GM19438 (cell line): ENCODE measurements around the gene SERTM1.

Experiments used
- ATAC-seq: cut with Tn5 transposase; IDR thresholded peaks from one replicate; pipeline ENCODE4 v1.9.1; 2021; ENCODE audit warnings: low read depth; ENCODE audit not compliant: unreplicated experiment

SERTM1 gene

DNA sequence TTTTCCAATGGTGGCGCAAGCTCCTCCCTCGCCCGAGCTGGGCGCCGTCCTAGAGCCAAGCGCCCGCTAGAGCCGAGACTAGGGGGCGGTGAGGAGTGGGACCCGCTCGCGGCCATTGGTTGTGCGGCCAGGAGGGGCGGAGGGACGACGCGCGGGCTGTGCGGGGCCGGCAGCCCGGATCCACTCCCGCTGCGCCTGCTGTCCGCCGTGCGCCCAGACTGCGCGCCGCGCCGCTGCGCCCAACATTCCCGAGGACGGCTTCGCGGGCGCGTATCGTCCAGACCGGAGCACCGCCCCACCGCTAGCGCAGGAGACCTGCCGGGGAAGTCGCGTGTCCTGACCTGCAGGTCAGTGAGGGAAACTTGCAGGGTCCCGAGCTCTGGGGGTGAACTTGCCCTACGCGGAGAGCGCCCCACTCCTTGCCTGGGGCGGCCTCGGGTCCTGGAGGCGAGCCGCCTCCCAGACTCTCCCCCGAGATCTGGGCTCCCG lies at the start of gene SERTM1:
Gene SERTM1, plus strand, starts transcription at position 183 of the 489 bp plus-strand sequence. CDS start 21,059 bp downstream, outside the sequence.
- ATAC-seq: no peak

DNA sequence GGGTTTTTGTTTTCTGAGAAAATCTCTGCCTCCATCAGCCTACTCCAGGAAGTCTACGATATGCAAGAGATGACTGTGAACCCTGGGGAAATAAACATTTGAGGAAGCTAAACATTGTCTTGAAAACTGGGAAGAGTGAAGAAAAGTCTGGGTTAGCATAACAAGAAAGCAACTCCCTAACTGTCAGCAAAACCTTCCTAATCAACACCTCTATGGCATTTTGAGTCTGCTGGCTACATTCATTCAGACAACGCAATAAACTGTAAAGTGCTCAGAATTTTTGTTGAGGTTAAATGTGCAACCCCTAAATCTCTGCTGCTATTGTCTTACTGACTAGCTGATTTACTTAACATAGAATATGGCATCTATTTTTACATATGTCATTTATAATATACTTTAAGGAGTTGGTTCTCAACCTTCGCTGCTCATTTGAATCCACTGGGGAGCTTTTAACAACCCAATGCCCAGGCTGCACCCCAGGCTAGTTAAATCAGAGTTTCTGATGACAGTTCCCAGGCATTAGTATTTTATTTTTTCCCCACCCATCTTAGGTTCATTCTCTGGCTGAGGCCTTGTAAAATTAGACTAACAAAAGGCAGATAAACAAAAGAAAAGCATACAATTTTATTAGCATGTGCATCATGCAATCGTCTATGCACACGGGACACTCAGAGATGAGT lies 45.3 kb upstream of the SERTM1 start:
- no peak for ATAC-seq

DNA sequence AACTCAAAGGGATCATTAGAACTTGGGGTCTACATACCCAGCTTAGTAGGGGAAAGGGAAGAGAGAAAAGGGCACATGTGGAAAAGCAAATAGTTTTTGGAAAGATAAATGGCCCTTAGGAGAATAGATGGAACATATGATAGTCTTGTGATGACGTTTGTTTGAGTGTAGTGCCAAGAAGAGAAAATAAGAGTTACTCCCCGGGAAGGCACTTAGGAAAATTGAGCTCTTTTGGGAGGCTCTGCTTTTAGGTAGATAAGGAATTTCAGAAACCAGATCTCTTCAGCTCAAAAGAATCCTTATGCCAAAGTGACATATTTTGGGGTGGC lies 44.8 kb upstream of the SERTM1 start:
- no peak for ATAC-seq

DNA sequence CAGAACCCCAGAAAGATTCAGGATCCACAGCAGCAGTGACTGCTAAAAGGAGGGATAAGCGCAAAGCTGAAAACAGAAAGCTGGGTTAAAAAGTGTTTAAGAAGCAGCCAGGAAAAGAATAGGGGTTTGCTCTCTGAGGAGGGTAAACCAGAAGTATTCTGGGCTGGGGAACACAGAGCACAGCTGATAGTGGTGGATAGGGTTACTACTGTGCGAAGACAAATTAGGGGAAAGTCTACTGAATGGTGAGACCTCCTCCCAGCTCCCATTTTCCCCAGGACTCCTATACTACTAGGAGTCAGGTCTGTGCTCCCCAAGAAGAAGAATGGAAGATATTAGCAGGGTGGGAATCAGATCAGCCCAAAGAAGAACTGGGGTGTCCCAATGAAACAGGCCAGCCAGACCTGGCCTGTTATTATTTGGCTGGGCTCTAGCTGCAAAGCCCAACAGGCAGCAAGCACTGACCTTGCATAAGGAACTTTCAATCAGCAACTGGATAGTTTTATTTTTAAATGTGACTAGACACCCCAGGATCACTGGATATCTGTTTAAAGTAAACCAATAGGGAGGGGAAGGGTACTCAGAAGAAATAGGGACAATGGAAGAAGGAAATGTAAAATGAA lies 43.5 kb upstream of the SERTM1 start:
- no peak for ATAC-seq

DNA sequence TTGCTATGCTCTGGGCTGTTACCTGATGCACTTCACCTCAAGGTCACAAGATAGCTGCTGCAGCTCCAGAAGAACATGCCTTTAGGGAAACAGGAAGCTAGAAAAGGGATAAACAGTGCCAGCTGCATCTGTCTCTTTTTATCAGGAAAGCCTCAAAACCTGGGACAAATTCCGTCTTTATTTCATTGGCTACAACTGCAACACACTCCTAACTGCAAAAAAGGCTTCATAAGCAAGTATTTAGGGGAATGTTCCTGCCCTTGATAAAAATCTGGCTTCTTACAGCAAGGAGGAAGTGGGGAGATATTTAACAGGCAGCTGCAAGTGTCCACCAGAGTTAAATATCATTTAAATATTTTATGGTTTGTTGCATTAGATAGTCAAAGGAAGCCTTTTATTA lies 34.2 kb upstream of the SERTM1 start:
- no peak for ATAC-seq

DNA sequence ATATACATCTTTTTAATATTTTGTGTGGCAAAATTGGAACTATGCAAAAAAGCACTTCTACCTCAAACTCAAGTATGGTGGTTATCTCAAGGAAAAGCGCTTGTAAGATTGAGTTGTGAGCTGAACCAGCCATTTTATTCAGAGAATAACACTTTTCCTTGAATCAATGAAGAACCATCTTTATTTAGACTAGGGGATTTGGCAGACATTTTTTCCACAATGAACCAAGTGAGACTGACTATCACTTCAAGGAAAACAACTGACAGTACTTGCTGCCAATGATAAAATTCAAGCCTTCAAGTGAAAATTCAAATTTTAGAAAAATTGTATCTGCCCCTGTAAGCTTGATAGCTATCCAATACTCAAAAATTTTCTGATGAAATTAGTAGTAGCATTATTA lies 23.2 kb upstream of the SERTM1 start:
- no peak for ATAC-seq

DNA sequence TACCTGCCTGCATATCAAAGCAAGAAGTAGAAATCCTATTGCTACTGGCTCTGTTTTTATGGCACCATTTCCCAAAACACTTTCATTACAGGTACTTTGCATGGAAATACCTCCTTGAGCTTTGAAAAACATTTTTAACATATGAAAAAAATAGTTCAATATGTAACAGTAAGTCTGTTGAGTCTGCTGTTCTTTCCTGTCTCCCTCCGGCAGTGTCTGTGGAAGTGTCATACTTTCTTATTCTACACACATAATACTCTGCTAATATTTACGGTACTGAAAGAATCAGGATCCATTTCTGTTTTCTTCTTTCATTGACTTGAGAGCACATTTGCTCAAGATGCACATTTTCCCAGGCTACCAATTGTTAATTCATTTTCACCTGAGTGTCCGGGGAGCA lies 8.2 kb upstream of the SERTM1 start:
- ATAC-seq: no peak

DNA sequence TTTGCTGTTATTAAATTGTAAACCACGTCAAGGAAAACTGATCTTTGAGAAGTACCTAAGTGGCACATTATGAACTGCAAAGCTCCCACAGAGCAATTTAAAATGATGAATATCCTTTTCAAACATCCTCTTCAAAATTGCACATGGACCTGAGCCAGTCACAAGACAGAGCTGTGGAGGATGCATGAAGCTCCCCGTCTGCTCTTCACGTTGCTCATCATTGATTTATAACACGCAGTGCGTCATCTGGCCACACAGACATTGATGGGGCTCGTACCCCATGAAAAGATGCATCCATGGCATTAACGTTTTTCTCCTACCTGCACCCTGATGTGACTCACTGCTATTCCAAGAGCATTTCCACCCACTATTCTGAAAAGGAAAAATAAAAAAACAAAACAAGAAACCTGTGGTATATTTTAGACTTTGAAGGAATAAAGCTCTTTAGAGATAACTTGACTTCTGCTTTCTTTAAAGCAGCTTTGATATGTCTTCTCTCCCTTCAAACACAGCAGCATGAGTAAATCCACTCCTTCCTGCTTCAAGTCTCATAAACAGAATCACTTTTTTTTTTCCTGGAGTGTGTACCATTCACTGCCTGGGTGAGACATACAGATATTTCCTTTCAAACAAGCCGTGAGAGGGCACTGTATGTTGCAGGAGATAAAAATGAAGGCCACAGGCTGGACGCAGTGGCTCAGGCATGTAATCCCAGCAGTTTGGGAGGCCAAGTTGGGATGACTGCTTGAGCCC lies 7.2 kb upstream of the SERTM1 start:
- no peak for ATAC-seq

DNA sequence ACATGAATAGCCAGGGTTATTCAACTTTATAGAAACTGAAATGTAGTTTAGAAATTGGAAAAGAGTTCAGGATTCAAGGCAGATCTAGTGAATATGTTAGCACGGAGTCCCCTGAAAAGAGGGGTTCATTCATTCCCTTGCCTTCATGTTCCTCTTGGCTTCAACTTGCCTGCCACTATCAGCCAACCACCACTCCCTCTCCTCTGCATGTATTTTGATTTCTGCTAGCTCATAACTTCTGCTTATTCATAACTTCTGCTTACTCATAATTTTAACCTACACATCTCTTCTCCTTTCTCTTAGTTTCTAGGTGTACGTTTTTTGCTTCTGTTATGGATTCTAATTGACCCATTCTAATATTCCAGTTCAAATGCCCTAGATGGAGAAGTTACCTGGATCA lies 5.5 kb upstream of the SERTM1 start:
- no peak for ATAC-seq

DNA sequence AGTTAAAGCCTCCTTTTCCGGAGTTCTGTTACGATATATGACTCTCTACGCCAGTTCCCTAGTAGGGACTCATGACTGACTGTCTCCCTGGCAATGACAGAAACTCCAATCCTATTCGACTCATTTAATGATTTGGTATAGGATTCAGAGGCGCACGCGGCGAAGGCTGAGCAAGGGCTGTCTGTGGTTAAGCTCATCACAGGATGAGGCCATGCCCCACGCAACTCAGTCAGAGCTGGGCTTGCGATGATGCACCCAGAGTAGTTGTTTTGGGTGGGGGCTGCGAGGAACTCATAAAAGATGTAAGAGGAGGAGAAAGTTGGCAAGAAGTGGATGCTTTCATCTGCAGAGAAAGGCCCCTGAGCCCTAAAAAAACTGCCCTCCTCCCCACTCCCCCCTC lies 468 bp upstream of the SERTM1 start:
- ATAC-seq: no peak

DNA sequence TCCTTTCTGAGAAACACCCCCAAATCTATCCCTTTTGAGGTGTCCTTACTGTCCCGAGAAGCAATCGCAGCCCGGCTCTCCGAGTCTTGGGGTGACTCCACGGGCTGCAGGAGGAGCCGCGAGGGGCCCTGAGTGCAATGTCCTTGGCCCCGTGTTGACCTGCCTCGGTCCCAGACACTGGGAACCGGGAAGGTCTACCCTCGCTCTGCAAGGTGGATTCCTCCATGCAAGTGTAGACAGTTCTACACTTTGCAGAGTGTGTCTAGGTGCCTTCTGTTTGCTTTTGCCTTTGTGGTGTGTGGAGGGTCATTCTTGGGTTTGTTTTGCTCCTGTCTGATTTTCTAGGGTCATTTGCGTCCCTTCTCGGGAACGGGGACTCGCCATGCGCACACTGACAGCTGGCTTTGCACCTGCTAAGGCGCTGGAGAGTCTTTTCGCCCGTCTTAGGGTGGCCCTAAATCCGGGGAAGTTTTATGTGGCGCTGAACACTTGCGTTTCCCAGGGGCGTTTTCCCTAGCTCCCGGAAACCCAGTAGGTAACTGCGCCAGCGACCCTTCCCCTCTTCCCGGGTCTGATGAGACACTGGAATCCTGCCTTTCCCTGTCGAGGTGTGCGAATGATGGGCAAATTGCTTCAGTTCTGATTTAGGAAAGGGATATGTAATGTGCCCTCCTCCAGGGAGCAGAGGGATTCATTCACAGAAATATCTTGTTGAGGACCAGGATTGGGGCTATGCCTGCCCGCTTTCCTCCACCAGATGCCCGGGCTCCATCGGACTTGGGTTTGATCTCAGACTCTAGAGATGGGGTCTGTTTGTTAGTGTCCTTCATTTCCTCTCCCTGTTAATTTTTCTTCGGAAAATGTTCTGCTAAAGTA lies 755 bp downstream of the SERTM1 start:
- ATAC-seq: no peak

DNA sequence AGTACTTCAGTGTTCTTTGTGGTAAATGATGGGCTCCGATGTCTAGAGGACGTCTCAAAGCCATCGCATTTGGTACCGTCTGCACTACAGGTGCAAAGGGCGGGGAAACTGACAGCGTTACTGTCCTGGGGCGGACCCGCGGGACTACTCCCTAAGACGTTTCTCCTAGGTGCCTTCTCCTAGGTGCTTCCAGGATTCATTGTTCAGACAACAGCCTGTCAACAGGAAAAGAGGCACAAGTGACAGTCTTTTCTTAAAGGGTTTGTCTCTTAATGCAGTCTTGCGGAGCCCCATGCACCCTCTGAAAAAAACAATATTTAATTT lies 1.4 kb downstream of the SERTM1 start:
- no peak for ATAC-seq

DNA sequence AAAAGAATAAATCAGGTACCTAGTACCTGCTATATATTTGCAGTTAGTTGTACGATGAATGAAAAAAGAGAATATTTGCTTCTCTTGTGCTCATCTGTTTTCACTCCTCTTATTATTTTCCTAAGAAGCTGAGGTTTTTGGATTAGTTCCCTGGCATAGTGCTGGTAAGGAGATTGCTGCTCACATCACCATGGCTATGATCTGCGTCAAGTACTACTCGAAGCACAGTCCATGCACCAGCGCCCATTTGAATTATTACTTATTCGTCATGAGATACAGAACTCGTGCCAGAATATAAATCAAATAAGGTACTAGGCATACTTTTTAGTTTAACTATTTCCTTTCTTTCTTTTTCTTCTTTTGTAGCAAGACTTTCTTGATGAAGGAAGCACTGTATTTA lies 7.1 kb downstream of the SERTM1 start:
- no peak for ATAC-seq

DNA sequence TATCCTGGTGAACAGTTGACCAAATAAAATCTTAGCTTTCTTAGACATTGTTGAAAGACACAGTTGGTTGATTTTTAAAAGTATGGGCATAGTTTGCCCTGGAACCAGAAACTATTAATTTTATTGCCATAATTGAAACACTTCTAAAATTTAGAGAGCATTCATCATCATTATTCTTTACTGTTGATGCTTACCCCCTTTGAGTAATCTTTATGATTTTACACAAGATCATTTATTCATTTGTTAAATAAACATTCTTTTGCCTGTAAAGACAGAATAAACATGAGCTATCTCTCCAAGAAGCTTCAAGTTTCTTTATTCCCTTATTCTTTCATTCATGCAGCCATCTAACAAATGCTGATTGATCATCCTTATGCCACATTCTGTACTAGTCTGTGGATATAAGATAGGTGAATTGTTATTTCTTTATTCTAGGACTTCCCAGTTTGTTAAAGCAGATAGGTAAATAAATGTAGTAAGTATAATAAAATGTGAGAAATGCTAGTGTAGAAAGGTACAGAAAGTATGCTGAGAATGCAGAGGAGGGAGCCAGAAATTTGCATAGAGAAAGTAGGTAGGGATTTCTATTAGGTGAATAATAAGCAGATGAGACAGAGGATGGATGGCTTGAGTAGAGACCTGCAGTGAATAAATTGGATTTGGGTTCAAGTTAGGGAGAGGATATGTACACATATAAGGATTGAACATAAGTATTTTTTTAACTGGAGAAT lies 8.2 kb downstream of the SERTM1 start:
- ATAC-seq: no peak

DNA sequence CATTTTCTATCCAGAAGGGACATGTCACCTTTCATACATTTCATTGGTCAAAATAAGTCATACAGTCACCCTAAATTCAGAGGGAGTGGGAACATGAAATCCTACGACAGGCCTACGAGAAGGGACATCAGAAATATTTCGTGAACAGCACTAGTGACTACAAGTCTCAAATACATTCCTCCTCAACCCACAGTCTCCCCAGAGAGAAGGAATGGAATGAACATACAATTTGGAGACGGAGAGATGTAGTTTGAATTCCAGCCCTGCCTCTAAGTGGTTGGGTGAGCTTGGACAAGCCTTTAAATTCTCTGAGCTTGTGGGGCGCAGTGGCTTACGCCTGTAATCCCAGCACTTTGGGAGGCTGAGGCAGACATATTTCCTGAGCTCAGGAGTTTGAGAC lies 9.9 kb downstream of the SERTM1 start:
- no peak for ATAC-seq

DNA sequence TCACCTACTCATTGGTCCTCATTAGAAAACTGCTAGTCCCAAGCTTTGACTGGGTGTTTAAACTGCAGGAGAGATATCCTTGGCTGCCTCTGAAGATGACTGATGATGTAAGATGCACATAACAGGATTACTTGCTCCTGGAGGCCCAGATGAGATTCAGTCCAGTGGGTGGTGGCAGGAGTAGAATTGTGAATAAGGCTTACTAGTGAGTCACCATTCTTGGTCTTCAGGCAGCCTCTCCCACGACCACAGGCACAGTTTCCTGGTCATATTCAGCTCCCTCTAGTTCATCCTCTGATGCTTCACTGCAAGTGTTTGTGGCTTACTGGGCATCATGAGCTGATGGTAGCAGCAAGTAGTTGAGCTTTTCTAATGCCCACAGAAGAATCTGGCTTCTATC lies 12.1 kb downstream of the SERTM1 start:
- no peak for ATAC-seq

DNA sequence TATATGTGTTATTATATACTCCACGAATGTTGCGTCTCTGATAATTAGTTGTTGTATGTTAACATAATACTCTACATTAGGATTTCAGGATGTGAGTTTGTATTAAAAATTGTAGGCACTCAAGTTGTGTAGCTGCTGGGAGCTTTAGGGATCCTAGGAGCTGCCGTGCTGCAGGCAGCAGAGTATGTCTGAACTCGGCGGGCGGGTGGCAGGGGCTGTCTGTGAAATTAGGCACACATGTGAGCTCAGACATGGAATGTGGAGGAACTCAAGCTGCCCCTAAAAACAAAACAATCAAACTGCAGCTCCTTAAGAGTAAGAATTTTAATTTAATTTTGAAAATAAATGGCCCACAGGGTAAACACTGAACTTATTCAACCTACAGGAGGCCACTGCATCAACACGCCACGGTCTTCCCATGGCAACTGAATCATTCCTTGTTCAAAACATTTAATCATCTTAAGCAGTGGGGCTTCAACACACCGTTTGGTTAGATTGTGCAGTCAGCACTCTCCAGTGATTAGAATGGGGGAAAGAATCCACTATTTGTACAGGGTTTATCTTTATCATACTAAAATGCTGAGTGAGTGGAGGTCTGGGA lies 22.7 kb downstream of the SERTM1 start:
- ATAC-seq: no peak

DNA sequence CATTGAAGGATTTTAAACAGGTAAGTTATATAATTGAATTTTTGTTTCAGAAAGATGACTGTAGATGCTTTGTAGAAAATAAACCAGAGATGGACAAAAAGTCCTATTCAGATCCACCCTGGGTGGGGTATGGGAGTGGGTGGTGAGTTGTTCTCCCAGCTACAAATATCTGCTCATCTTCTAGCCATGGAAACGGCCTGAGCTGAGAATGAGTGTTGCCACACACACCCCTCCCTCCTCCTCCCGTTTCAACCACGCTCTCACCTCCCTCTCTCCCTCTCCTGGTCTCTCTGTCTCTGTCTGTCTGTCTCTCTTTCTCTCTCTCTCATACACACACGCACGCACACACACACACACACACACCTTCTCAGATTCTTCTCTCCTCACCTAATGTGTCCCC lies 26.4 kb downstream of the SERTM1 start:
- ATAC-seq: no peak

DNA sequence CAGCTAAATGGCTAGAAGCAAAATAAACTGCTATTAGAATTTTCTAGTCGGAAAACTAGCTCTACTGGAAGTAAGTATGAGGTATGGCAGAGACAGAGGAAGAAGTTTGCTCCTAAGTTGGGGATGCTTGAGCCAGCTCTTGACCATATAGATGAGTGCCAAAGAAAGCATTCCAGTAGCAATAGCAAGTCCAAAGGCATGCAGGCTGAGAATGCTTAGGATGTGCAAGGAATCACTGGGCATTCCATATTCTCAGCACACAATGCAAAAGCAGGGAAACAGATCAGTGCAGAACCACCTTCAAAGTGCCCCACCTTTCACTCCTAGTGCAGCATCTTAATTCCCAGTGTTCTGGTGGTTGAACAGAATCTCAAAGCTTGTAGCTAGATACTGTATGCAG lies 32.9 kb downstream of the SERTM1 start:
- no peak for ATAC-seq
